GM12801 (cell line): Measurements from ENCODE around the gene SH3GL3.

ENCODE experiments used
- CTCF ChIP-seq: IDR thresholded peaks from one replicate; pipeline ENCODE4 v1.5.1; 2011; ENCODE audit warnings: control low read depth; ENCODE audit not compliant: insufficient read length; ENCODE audit errors: extremely low read depth

SH3GL3 gene

GRCh38 chr15:83655237-83655616 is 208.1 kb downstream of the SH3GL3 start:
- TF ChIP-seq CTCF = no peak

- TF ChIP-seq CTCF = no peak
These were observed 209.1 kb downstream of the SH3GL3 start for GRCh38 chr15:83656192-83656591.

- no peak for TF ChIP-seq CTCF
These were observed 209.9 kb downstream of the SH3GL3 start for GRCh38 chr15:83656943-83657528.

GRCh38 chr15:83657549-83657948 is 210.4 kb downstream of the SH3GL3 start:
- TF ChIP-seq CTCF = no peak

GRCh38 chr15:83658430-83659416 is 211.6 kb downstream of the SH3GL3 start:
- TF ChIP-seq CTCF = no peak

GRCh38 chr15:83659417-83659812 is 212.3 kb downstream of the SH3GL3 start:
- no peak for TF ChIP-seq CTCF

GRCh38 chr15:83665480-83665879 is 218.3 kb downstream of the SH3GL3 start:
- no peak for TF ChIP-seq CTCF
